Smooth muscle cell of the brain vasculature (primary cell): ENCODE measurements around the gene DNAJC10.

Source experiments
- DNase-seq: peaks from one replicate; pipeline ENCODE4 v3.0.0-alpha.2; 2012; ENCODE audit warnings: low read depth, low spot score

Gene DNAJC10

GRCh38 chr2:182834293-182834692 is 118.2 kb downstream of the DNAJC10 start:
- DNase-seq, result no peak

- DNase-seq, result no peak
Observed at GRCh38 chr2:182836451-182836850, 120.4 kb downstream of the DNAJC10 start.
